ENCODE data around the gene UBAC2.

GRCh38 chr13:99161512-99161911, 39.1 kb upstream of the UBAC2 start:
- TF ChIP-seq KDM5A (IDR thresholded peaks at IDR 0.05; ENCODE audit: low read length) (no peak), EZH2 (IDR thresholded peaks at IDR 0.05; ENCODE audit: low read depth, low read length, severe bottlenecking) (no peak), KDM1A (IDR thresholded peaks at IDR 0.05; ENCODE audit: borderline replicate concordance, low read length) (0 out of 2 replicates have a peak, but pooled peaks have one; percentile 16), POLR2A (IDR thresholded peaks at IDR 0.05; ENCODE audit: control extremely low read depth in 1 of 2, low read depth in 2 of 2, low read length in 2 of 2) (no peak), MAFK (IDR thresholded peaks at IDR 0.05; ENCODE audit: low read depth, low read length) (no peak), YY1 (IDR thresholded peaks at IDR 0.05; ENCODE audit: low read depth, low read length) (no peak), CBX5 (IDR thresholded peaks at IDR 0.05; ENCODE audit: low read depth, low read length) (no peak), MAX (IDR thresholded peaks at IDR 0.05) (no peak), RAD21 (IDR thresholded peaks at IDR 0.05 in 1 of 2, conservative IDR thresholded peaks at IDR 0.05 in 1 of 2; ENCODE audit: low read depth in 2 of 2, low read length in 2 of 2) (no peak), RFX5 (IDR thresholded peaks at IDR 0.05; ENCODE audit: borderline replicate concordance, low read depth, low read length) (no peak)
- TF ChIP-seq, protein P1, sequence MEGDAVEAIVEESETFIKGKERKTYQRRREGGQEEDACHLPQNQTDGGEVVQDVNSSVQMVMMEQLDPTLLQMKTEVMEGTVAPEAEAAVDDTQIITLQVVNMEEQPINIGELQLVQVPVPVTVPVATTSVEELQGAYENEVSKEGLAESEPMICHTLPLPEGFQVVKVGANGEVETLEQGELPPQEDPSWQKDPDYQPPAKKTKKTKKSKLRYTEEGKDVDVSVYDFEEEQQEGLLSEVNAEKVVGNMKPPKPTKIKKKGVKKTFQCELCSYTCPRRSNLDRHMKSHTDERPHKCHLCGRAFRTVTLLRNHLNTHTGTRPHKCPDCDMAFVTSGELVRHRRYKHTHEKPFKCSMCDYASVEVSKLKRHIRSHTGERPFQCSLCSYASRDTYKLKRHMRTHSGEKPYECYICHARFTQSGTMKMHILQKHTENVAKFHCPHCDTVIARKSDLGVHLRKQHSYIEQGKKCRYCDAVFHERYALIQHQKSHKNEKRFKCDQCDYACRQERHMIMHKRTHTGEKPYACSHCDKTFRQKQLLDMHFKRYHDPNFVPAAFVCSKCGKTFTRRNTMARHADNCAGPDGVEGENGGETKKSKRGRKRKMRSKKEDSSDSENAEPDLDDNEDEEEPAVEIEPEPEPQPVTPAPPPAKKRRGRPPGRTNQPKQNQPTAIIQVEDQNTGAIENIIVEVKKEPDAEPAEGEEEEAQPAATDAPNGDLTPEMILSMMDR (IDR thresholded peaks at IDR 0.05; ENCODE audit: control extremely low read depth in 1 of 3, insufficient read depth in 1 of 3, low read depth in 1 of 3, low read length in 3 of 3) = no peak
- TF ChIP-seq, protein P2, sequence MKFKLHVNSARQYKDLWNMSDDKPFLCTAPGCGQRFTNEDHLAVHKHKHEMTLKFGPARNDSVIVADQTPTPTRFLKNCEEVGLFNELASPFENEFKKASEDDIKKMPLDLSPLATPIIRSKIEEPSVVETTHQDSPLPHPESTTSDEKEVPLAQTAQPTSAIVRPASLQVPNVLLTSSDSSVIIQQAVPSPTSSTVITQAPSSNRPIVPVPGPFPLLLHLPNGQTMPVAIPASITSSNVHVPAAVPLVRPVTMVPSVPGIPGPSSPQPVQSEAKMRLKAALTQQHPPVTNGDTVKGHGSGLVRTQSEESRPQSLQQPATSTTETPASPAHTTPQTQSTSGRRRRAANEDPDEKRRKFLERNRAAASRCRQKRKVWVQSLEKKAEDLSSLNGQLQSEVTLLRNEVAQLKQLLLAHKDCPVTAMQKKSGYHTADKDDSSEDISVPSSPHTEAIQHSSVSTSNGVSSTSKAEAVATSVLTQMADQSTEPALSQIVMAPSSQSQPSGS (IDR thresholded peaks at IDR 0.05; ENCODE audit: low read length) = no peak
